ENCODE data around the gene B4GALNT3. TPM values are rescaled to one million over a fixed set of nuclear protein-coding genes. Genes with fewer than 3 reads are reported as not detected.

The B4GALNT3 gene
- total and polyA plus RNA-seq, 3 donors from 2014 or later = 16.7 to 34.6 (median 24.3) TPM

- DNase-seq = peak; percentile 52
- intact Hi-C loops (cut with DNase I; ENCODE audit: low total_unique reads) = no loop called here
- Histone ChIP-seq H3K27me3 (no peaks in the 10 kb centered on the region), H3K36me3 (ENCODE audit: low read depth, missing control alignments) (no peaks in the 10 kb centered on the region), H3K4me3 (no peak overlapping the region), H3K4me1 (no peaks in the 10 kb centered on the region), H3K27ac (no peak overlapping the region), H3K9me3 (no peaks in the 10 kb centered on the region)
- WGBS, 2 donors = 67 to 75% methylated on average over 18 to 19 of the region's 19 CpGs
- TF ChIP-seq POLR2A (IDR thresholded peaks at IDR 0.05) (no peak), CTCF (IDR thresholded peaks at IDR 0.05) (no peak)
These were observed 102.3 kb downstream of the B4GALNT3 start for GRCh38 chr12:561908-562593.

GRCh38 chr12:562634-563033, 102.9 kb downstream of the B4GALNT3 start:
- TF ChIP-seq CTCF (IDR thresholded peaks at IDR 0.05) = no peak
- TF ChIP-seq POLR2A (IDR thresholded peaks at IDR 0.05) = no peak
- Histone ChIP-seq H3K27ac (no peak overlapping the region), H3K27me3 (no peaks in the 10 kb centered on the region), H3K36me3 (ENCODE audit: low read depth, missing control alignments) (no peaks in the 10 kb centered on the region), H3K9me3 (no peaks in the 10 kb centered on the region), H3K4me1 (no peaks in the 10 kb centered on the region), H3K4me3 (no peak overlapping the region)
- WGBS, 2 donors = 89 to 91% methylated on average over 11 to 12 of the region's 12 CpGs
- DNase-seq = no peak
- intact Hi-C loops (cut with DNase I; ENCODE audit: low total_unique reads) = no loop called here

GRCh38 chr12:563250-563781, 103.6 kb downstream of the B4GALNT3 start:
- WGBS, 2 donors = 66 to 75% methylated on average over 8 of the region's 8 CpGs
- no peak for DNase-seq
- H3K4me3 ChIP-seq = no peak overlapping the region
- TF ChIP-seq CTCF (IDR thresholded peaks at IDR 0.05) = no peak
- TF ChIP-seq POLR2A (IDR thresholded peaks at IDR 0.05) = no peak
- H3K36me3 ChIP-seq (ENCODE audit: low read depth, missing control alignments) = no peaks in the 10 kb centered on the region
- H3K4me1 ChIP-seq = no peaks in the 10 kb centered on the region
- intact Hi-C loops (cut with DNase I; ENCODE audit: low total_unique reads) = no loop called here
- no peaks in the 10 kb centered on the region for H3K9me3 ChIP-seq
- no peaks in the 10 kb centered on the region for H3K27me3 ChIP-seq
- H3K27ac ChIP-seq = no peak overlapping the region

- no peaks in the 10 kb centered on the region for H3K9me3 ChIP-seq
- TF ChIP-seq POLR2A (IDR thresholded peaks at IDR 0.05) = no peak
- TF ChIP-seq CTCF (IDR thresholded peaks at IDR 0.05) = no peak
- 85 to 88% methylated on average over 7 of the region's 7 CpGs for WGBS, 2 donors
- no peak for DNase-seq
- H3K27ac ChIP-seq = no peak overlapping the region
- no peak overlapping the region for H3K4me3 ChIP-seq
- H3K36me3 ChIP-seq (ENCODE audit: low read depth, missing control alignments) = no peaks in the 10 kb centered on the region
- no peaks in the 10 kb centered on the region for H3K4me1 ChIP-seq
- intact Hi-C loops (cut with DNase I; ENCODE audit: low total_unique reads) = no loop called here
- H3K27me3 ChIP-seq = no peaks in the 10 kb centered on the region
These were observed 104.1 kb downstream of the B4GALNT3 start for GRCh38 chr12:563787-564298.
